Measurements from ENCODE around the gene TEAD1.

TEAD1 gene

DNA sequence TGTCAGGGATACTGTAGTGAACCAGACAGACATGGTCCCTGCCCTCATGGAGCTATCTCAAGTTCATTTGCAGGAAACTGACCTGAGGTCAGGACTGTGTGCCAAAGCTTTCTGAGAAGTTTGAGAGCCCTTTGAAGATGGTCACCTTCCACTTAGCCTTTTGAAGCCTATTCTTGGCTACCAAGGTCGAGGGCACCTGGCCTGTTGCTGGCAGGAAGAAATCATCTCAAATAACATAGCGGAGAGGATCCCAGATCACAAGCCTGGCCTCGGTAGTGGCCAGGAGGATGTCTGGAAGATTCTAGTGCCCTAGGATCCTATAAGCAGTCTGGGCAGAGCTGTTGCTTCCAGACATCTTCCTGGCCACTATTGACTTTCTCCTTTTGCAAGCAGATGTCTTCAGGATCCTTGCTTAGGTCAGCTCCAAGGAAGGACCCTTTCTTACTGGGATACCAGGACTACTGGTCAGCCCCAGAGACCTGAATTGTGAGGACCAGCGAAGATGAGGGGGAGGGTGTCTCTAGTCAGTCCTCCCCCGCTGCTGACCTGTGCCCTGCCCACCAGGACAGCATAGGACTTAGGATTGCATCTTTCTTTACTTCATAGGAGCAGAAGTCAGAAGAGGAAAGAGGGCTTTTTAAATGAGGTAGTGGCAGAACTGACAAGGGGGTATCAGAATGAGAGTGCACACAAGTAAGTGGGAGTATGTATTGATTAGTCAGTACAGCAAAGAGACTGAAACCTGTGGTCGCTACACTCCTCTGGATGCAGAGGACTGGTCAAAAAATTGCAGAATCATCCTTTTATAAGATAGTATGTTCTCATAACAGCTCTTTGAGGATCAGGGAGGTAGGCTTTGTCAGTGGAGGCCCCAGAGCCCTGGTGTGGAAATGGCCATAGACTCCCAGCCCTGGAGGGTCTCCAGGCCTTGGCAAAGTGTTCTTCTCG, 94.8 kb downstream of the TEAD1 start:
- no peak for DNase-seq

DNA sequence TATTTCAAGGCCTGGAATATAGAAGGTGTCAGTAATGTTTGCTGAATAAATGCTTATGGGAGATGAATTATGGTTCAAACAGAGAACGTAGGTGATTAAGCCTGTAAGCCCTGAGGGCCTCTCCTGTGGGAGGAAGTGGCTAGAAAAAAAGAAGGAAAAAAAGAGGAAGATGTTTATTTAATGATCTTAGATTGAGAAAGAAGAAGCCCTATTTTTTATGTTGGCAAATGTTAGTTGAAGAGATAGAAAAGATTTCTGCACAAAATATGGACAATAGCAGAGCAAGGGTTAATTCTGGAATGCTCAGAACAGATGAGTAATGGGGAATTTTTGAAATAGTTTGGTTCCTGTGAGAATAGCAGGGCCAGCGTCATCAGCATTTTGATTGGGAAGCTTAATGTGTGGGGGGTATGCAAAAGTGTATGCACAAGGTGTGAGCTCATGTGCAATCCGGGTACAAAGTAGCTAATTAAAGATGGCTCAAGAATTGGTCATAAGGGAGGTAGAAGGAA, 95.7 kb downstream of the TEAD1 start:
- DNase-seq, result no peak

DNA sequence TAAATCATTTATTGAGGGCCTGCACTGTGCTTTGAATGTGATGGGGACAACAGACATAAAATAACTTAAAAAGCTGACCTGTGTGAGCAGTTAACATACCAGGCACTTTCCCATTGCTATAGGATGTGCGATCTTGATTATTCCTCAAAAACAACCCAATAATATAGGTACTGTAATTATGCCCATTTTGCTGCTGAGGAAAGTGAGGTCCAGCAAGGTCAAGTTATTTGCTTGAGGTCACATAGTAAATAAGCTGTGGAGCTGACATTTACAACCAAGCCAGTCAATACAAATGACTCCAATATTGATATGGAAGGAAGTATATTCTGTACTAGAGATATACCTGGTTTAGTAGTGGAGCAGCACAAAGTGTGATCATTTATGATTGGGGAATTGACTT, 96.2 kb downstream of the TEAD1 start:
- DNase-seq, result no peak

DNA sequence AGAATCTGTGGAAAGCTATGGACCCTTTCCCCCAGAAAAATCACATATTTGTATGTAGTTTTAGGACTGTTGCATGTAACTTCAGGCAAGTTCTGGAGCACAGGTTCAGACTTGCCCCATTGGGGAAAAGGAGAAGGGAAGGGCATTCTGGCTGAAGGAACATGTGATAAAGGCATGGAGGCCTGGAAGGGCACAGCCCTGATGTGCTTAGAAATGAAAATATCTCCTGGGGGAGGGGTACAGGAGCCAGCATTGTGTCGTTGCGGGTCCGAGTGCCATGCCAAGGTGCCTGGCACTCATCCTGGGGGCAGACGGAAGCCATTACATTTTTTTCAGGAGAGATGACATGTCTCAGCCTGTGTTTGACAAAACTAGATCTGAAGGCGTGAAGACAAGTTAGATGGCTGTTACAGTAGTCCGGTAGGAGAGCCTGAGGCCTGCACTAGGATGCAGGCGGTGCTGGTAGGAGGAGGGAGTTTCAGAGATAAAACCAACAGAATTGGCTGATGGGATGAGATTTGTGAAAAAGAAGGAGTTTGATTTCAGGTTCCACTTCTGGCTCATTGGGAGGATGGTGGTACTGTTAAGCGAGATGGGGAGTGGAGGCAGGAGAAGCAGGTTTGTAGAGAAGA, 96.9 kb downstream of the TEAD1 start:
- DNase-seq, result no peak

DNA sequence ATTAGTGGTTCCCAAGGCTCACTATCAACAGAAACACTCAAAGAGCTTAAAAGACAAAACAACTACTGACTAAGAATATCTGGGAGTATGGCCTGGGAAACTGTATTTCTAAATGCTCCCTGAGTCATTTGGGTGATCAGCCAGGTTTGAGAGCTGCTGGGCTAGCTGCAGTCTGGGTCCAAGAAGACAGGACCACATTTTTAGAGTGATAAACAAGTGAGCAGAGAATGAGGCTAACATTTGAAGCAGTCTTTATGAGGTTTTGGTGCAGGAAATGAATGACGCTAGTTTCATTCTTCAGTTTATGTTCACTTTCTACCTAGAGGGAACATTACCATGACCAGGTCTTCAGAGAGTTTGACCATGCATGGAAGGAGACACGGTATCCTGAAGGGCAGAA, 97.7 kb downstream of the TEAD1 start:
- DNase-seq, result no peak

DNA sequence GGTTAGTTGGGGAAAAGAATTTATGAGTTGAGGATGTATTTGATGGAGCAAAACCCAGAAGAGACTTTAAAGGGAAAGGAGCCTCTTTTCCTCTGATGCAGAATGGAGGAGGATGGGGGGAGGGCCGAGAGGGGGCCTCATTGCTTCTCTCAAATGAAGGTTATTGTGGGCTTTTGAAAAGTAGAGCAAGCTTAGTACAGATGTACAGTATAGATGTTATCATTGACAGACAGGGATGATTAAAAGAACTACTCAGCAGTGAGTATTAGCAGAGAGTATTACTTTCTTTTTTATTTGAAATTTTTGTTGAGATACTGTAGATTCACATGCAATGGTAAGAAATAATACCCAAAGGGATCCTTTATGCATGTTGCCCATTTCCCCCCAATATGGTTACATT, 98.1 kb downstream of the TEAD1 start:
- DNase-seq, result no peak

DNA sequence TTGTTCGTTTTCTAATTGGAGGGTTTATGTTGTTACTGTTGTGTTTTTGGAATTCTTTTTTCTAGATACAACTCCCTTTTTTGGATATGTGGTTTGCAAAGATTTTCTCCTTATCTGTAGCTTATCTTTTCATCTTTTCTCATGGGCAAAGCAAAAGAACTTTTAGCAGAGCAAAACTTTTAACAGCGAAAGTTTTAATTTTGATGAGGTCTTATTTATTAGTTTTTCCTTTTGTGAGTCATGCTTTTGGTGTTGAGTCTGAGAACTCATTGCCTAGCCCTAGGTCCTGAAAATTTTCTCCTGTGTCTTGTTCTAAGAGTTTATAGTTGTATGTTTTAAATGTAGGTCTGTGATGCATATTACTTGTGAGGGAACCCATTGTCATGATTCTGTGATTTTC, 99.4 kb downstream of the TEAD1 start:
- DNase-seq, result no peak

DNA sequence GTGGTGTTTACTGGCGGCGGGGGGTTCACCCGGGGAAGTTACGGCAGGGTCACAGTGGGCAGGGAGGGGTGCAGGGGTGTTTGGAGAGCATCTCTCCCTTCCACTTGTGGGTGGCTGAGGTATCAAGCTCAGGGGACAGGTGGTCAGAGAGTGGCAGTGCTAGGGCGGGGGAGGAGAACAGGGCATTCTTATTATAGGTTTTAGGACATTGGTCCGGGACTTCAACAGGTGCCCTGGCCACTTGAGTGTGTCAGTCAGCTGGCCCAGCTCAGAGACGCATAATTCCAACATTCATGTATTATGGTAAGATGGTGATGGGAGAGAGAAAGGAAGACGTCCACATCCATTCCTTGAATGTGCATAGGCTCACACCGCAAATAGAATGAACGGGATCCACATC, 101.7 kb downstream of the TEAD1 start:
- DNase-seq, result no peak

DNA sequence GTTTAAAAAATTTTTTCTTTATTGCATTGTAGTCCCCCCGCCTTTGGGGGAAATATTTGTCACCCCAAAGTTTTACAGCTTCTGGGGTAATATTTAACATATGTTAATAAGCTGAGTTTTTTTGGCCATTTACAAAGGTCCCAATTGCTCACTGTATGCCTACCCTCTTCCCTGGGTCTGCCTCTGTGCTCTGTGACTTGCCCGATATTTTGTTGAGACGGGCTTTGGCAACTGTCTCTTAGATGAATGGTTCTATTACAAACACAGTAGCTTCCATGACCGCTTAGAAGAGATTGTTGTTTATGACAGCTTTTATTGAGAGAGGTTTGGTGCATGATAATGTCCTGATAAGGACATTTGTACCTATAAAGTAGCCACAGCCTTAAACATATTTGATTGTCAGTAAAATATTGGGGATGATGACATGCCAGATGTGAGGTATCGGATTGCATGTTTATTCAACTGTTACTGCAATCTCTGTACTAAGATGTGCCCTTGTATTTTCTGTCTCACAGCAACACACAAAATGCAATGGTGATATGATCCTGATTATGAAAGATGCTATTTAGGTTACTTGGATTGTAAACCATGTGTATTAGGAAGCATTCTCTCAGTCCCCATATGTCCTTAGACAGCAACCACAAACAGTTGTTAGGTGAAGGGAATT, 103.1 kb downstream of the TEAD1 start:
- DNase-seq, result peak; percentile 66

DNA sequence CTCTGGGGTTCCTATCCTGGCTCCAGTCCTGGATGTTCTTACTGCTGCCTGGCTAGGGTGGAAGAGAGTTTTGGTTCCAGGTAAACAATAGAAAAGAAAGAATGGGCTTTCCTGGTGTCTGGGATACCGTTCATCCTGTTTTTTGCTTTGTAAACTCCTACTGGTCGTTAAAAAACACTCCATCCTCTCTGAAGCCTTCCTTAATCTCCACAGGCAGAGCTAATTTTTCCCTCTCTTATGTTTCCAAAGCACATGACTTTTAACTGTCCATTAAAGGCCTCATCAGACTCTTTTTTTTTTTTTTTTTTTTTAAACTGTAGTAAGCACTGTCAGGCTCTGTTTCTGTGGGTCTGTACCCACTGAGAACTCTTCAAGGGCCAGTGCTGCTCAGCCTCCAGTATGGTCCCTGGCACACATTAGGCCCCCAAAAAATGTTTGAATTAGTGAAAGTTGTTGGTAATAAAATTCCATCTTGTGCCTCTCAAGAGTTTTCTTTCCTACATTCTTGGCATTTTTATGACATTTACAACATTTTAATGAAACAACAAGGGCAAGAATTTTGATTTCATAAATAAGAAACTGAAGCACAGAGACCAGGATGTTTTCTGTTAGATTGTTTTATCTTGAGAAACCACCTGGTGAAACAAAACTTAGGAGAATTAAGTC, 104.2 kb downstream of the TEAD1 start:
- DNase-seq, result peak; percentile 81

DNA sequence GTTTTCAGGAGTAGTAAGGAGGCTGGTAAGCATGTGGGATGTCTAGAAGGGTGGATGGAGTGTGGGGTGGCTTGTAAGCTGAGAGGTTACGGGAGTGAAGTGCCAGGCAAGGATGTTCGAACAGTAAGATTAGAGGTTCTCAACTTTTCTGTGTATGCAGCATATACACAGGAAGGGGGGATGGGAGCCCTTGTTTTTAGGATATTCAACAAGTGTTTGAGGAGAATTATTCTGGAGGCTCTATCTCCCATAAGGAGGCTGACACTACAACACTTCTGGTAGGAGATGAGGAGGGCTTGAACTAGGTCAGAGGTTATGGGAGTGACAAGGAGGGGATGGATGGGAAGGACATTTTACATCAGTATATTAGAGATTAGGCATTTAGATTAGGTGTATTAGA, 109.5 kb downstream of the TEAD1 start:
- no peak for DNase-seq

DNA sequence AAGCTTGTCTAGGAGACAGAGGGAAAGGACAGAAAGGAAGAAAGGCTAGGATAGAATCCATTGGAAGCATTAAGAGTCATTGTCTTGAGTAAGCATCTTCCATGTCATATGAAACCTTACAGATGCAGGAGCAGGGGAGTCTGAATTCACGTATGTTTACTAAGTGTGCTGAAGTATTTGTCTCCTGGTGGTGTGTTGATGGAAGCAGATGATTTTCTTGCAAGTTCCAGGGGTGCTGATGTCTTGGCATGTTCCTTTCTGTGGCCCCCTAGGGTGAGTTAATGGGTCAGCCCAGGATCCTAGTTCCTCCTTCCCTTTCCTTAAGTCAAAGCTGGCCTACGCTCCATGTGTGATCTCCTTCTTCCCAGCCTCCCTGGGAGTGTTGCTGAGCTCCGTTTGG, 110.2 kb downstream of the TEAD1 start:
- DNase-seq, result no peak

DNA sequence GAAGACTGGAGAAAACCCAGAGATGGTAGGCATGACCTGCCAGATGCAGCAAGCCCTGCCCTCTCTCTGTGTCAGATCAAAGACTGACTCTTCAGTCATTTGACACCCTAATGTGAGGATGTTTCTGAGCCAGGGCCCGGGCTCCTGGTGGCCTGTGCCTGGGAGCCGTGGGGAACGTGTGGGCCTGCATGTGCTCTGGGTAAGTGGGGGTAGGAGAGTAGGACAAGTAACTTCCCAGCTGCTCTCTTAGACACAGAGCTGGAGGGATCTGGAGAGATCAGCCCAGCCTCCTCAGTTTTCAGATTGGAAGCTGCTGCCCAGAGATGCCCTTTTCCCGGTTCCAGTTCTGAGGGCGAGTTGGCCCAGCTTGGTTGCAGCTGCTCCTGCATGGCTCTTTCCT, 110.8 kb downstream of the TEAD1 start:
- DNase-seq, result peak; percentile 53

DNA sequence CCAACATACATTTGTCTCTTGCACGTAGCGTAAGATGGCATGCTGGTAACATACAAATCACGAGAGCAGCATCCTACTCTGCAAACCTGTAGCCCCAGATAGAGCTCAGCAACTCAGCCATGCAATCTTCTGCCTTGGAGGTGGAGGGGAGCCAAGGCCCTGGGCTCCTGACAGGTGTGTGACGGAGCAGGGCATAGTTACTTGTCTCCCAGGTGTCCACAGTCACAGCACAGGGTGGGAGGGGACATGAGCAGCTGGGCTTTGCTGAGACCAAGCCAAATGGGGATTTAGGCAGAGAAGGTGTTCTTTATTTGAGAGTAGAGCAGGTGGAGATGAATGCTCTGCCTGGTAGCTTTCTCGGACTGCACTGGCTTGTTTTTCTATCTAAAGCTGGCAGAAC, 111.7 kb downstream of the TEAD1 start:
- peak; percentile 86 for DNase-seq

DNA sequence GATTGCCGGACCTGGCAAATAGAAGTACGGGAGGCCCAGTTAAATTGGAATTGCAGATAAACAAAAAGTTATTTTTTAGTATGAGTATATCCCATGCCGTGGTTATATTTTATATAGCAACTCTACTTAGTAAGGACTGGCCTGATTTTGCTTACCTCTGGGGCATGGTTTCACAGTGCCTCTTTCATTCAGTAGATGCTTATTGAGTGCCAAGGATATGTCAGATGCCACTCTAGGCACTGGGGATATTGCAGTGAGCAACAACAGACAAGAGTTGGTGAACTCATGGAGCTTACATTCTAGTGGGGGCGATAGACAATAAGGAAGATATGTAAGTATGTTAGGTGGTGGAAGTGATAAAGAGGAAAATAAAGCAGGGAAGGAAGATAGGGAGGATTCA, 112.2 kb downstream of the TEAD1 start:
- no peak for DNase-seq

DNA sequence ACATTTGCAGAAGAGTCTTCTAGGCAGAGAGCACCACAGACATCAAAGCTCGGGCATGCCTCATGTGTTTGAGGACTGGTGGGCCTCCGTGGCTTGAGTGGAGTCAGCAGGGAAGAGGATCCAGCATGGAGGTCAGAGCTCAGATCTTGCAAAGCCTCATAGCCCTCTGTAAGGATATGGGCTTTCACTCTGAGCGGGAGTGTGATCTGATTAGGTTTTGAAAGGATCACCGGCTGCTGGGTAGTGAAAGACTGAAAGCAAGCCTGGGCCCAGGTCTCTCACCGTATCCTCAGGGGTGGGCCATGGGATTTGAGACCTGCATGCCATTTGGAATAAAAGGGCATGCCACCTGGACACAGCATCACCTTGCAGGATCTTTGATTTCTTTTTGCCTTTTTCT, 112.7 kb downstream of the TEAD1 start:
- DNase-seq, result no peak

DNA sequence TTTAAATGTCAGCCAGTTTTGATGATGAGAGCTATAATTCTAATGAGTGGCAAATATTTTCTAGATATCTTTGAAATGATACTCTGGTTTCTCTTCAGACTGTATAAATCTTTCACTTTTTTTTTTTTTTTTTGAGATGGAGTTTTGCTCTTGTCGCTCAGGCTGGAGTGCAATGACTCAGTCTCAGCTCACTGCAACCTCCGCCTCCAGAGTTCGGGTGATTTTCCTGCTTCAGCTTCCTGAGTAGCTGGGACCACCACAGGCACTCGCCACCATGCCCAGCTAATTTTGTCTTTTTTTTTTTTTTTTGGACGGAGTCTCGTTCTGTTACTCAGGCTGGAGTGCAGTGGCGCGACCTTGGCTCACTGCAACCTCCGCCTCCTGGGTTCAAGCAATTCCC, 113.6 kb downstream of the TEAD1 start:
- no peak for DNase-seq

DNA sequence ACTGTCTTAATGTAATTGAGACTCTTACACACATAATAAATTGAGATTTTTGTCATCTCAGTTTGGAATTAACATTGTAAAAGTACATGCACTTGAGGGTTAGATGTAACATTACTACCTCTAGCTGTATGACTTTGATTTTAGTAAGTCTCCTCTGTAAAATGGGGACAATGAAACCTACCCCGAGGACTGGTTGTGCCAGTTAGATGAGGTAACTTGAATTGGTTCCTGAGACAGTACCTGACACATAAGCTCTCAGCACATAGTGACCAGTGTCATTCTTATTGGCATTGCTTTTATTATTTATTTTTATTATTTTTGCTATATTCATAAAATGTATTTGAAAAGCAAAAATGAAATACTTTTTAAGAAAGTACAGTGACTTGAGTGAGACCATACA, 114.8 kb downstream of the TEAD1 start:
- no peak for DNase-seq

DNA sequence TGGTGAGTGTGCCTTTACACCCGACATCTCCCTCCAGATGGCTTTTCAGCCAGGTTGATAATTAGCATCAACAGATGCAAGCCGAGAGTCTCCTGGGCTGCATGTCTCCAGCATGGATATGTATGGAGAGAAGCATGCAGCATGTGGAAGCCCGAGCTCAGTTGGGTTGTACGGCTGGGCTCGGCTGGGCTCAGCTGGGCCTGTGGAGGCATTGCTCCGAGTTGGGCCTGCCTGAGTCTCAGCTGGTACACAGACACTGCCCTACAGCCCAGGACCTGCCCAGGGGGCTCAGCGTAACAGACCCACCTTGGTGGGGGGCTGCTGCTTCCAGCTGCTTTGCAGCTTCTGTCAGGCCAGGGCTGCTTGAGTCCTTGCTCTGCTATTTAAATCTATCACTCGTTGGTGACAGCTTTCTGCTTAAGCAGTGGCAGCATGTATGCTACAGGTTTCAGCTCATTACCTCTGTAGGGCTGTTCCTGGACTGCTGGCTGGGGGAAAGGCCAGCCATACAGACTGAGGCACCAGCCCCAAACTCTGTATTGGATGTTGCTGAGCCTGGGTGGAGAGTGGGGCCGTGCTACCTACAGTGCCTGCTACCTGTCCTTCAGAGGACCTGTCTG, 115.5 kb downstream of the TEAD1 start:
- no peak for DNase-seq

DNA sequence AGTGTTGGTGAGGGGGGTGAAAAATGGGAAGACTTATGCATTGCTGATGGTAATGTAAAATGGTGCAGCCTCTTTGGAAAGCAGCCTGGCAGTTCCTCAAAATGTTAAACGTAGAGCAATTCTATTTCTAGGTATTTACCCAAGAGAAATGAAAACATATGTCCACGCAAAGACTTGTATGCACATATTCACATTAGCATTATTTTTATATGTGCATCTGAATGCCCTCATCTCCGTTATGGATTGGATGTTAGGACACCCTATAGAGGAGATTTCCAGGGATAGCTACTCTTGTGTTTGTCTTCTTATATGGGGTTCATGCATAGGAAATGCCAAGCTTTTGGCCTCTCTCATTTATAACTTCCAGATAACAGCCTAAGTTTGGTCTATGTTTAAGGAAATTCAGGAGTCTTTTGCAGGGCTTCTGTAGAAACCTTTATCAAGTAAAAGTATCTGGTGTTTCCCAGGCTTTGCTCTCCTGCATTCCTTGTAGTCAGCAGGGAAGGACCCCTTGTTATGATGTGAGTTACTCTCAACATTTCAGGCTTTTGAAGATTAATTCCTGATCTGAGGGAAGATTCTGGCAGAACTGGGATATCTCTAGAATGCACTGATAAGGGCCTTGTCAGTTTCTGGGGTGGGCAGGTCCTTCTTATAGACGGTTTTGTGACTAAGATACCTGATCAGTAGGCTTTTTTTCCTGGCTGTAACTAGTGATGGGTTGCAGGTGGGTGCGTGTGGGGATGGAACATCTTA, 116.8 kb downstream of the TEAD1 start:
- DNase-seq, result no peak

DNA sequence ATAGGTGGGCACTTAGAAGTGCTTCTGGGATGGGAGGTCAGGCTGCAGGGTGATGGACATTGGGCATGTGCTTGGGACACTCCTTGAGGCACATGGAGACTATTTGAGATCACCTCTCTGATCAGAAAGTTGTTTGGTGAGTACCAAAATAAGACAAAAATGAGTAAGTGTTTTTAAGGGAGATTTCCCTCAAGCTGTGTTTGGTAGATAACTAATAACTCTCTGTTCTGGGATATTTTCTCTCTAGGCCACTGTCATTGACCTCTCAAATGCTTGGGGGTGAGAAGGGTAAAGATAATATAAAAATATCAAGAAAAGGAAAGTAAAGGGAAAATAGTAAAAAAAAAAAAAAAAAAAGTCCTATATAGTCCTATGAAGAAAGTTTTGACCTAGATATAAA, 117.8 kb downstream of the TEAD1 start:
- DNase-seq, result no peak

DNA sequence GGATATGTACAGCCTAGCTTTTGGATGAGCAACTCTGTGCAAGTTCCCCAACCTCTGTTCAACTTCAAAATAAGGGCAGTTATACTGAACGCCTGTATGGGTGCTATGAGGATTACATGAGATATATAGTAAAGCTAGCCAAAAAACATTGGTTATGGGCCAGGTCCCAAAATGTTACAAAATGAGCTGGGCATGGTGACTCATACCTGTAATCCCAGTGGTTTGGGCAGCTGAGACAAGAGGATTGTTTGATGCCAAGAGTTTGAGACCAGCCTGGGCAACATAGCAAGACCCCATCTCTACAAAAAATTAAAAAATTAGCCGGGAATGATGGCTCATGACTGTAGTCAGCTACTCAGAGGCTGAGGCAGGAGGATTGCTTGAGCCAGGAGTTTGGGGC, 118.4 kb downstream of the TEAD1 start:
- no peak for DNase-seq

Data from NCI-H2029 treated with DMSO at 0.1 percent for 48 hours (cell line).